PC-9 (cell line): Measurements from ENCODE around the gene ABLIM2.

ENCODE experiments used
- CTCF ChIP-seq: fragments of 200-600 bp; sonication (generic); conservative IDR thresholded peaks from 2 replicates; pipeline ENCODE4 v1.6.1; 2017; ENCODE audit warnings: mixed run types, antibody characterized with exemption, mild to moderate bottlenecking, moderate library complexity
- EZH2 ChIP-seq: fragments of 200-600 bp; sonication (generic); IDR thresholded peaks from 2 replicates; pipeline ENCODE4 v1.8.0; 2017; ENCODE audit warnings: antibody characterized with exemption, low read depth

GRCh38 chr4:8000721-8001491, 157.7 kb downstream of the ABLIM2 start:
- no peak for TF ChIP-seq CTCF
- TF ChIP-seq EZH2: no peak
